Osteoblast (primary cell): ENCODE measurements around the gene OMG. TPM values are rescaled to one million over a fixed set of nuclear protein-coding genes. Genes with fewer than 3 reads are reported as not detected.
A peak's percentile ranks its signal among the peaks of the same experiment; 100 is the strongest.
"Not testable (repeated sequence)": the region's sequence is repeated elsewhere in the genome, so short reads cannot be mapped to it uniquely, and the experiment has no call there.

Experiments
- DNase-seq: peaks from one replicate; pipeline ENCODE4 v3.0.0; 2011; ENCODE audit warnings: low spot score, mixed read lengths; ENCODE audit not compliant: insufficient read length; ENCODE audit errors: missing footprints
- H2AFZ ChIP-seq: 2 replicates; pipeline ENCODE4 v1.6.0; 2011; ENCODE audit warnings: mild to moderate bottlenecking, low read length
- H3K27ac ChIP-seq: 2 replicates; pipeline ENCODE4 v1.5.1; 2011; ENCODE audit warnings: mild to moderate bottlenecking, low read depth, low read length, moderate library complexity
- H3K27me3 ChIP-seq: 2 replicates; pipeline ENCODE4 v1.6.0; 2012; ENCODE audit warnings: mild to moderate bottlenecking, control low read depth, inconsistent platforms, low read length, moderate library complexity; ENCODE audit not compliant: insufficient read depth
- H3K36me3 ChIP-seq: 2 replicates; pipeline ENCODE4 v1.5.1; 2011; ENCODE audit warnings: mild to moderate bottlenecking, low read length, control low read depth, moderate library complexity; ENCODE audit not compliant: insufficient read depth
- H3K4me1 ChIP-seq: 2 replicates; pipeline ENCODE4 v1.5.1; 2011; ENCODE audit warnings: mild to moderate bottlenecking, low read length, control low read depth, moderate library complexity; ENCODE audit not compliant: insufficient read depth
- H3K4me2 ChIP-seq: 2 replicates; pipeline ENCODE4 v1.6.0; 2011; ENCODE audit warnings: mild to moderate bottlenecking, low read length; ENCODE audit not compliant: insufficient read depth
- H3K4me3 ChIP-seq: fragments of 200-600 bp; sonication (generic); 3 replicates; pipeline ENCODE4 v1.5.1; 2012; ENCODE audit warnings: mild to moderate bottlenecking, low read length, inconsistent platforms; ENCODE audit not compliant: insufficient read depth
- H3K79me2 ChIP-seq: 2 replicates; pipeline ENCODE4 v1.6.0; 2012; ENCODE audit warnings: mild to moderate bottlenecking, low read length, control low read depth, inconsistent platforms; ENCODE audit not compliant: insufficient read depth
- H3K9me3 ChIP-seq: 2 replicates; pipeline ENCODE4 v1.5.1; 2011; ENCODE audit warnings: low read depth, low read length, control low read depth
- H4K20me1 ChIP-seq: 2 replicates; pipeline ENCODE4 v1.6.0; 2012; ENCODE audit warnings: mild to moderate bottlenecking, low read length, control low read depth; ENCODE audit not compliant: insufficient read depth
- total RNA-seq: library from RNA; depleted of rRNA; stranded (reverse); fragments of >200 nt; gene quantifications from 2 replicates; pipeline ENCODE4 v1.2.3, GENCODE V29; 2012
- TF ChIP-seq, protein P1 (sequence below): IDR thresholded peaks from 2 replicates; pipeline ENCODE4 v1.5.1; 2011; ENCODE audit warnings: mild to moderate bottlenecking, low read depth, low read length, moderate library complexity; ENCODE audit errors: extremely low read depth

OMG gene
- total RNA-seq, 1 donor: 0.72 TPM

DNA sequence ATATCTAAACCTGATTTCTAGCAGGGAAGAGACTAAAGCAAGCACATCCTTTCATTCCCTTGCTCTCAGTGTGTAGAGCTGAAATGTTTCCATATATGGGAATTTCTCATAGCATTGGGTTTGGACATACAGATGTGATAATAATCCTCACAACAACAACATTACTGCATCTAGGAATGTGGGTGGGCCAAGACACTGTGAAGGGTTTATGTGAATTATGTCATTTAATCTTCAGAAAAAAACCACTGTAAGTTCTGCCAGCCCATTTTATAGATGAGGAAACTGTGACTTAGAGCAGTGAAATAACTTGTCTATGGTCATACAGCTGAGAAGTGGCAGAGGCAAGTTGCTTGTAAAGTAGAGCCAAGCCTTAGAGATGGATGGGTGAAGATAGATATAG, 5.2 kb downstream of the OMG start:
- no peaks in the 10 kb centered on the region for H3K27me3 ChIP-seq
- no peak overlapping the region for H3K4me3 ChIP-seq
- no peaks in the 10 kb centered on the region for H3K9me3 ChIP-seq
- H3K27ac ChIP-seq: no peak overlapping the region
- TF ChIP-seq, protein P1, sequence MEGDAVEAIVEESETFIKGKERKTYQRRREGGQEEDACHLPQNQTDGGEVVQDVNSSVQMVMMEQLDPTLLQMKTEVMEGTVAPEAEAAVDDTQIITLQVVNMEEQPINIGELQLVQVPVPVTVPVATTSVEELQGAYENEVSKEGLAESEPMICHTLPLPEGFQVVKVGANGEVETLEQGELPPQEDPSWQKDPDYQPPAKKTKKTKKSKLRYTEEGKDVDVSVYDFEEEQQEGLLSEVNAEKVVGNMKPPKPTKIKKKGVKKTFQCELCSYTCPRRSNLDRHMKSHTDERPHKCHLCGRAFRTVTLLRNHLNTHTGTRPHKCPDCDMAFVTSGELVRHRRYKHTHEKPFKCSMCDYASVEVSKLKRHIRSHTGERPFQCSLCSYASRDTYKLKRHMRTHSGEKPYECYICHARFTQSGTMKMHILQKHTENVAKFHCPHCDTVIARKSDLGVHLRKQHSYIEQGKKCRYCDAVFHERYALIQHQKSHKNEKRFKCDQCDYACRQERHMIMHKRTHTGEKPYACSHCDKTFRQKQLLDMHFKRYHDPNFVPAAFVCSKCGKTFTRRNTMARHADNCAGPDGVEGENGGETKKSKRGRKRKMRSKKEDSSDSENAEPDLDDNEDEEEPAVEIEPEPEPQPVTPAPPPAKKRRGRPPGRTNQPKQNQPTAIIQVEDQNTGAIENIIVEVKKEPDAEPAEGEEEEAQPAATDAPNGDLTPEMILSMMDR: no peak
- DNase-seq: no peak
- H3K4me1 ChIP-seq: peaks cover 5% of the 10 kb centered on the region
- no peak overlapping the region for H3K4me2 ChIP-seq
- H3K79me2 ChIP-seq: peaks cover 6% of the 10 kb centered on the region
- H3K36me3 ChIP-seq: no peaks in the 10 kb centered on the region
- no peaks in the 10 kb centered on the region for H4K20me1 ChIP-seq
- no peak overlapping the region for H2AFZ ChIP-seq

DNA sequence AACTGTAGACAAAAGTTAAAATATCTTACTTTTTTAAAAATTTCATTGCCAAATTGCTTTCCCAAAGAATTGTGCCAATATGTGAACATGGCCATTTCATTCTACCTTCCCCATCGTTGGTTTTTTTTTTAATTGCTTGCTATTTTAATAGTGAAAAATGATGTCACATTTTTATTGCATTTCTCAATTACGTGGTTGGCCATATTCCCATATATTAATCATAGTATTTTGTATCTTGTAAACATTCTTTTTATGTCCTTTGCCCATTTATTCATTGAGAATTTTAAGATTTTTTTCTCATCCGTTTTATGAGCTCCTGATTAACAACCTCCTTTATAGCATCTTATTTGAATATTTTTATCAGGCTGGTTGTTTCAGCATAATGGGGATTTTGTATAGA, 7.2 kb downstream of the OMG start:
- TF ChIP-seq, protein P1: no peak

DNA sequence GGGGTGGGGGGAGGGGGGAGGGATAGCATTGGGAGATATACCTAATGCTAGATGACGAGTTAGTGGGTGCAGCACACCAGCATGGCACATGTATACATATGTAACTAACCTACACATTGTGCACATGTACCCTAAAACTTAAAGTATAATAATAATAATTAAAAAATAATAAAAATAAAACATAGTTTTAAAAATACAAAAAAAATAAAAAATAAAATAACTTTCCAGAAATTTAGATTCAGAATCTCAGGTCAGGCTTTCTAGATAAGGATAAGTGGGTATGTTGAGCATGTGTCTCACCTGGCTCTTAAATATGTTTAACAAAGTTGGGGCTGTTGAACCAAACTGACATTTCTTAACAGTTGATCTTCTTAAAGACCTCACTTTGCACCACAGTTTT, 9.1 kb downstream of the OMG start:
- not testable (repeated sequence) for H3K27me3 ChIP-seq, H3K9me3 ChIP-seq, DNase-seq, H3K27ac ChIP-seq, H3K4me2 ChIP-seq, H3K4me3 ChIP-seq, H3K79me2 ChIP-seq, H4K20me1 ChIP-seq, H3K36me3 ChIP-seq, H3K4me1 ChIP-seq, H2AFZ ChIP-seq

More for the DNA sequence above, 7.2 kb downstream of the OMG start:
- Histone ChIP-seq H3K9me3 (no peaks in the 10 kb centered on the region), H3K4me1 (peaks cover 5% of the 10 kb centered on the region), H3K36me3 (no peaks in the 10 kb centered on the region), H3K27me3 (no peaks in the 10 kb centered on the region), H3K4me3 (no peak overlapping the region), H3K27ac (peak overlapping the region; percentile 47), H2AFZ (no peak overlapping the region), H3K4me2 (no peak overlapping the region), H4K20me1 (no peaks in the 10 kb centered on the region), H3K79me2 (peaks cover 3% of the 10 kb centered on the region)
- no peak for DNase-seq

GRCh38 chr17:31286587-31286986, 10.5 kb downstream of the OMG start:
- H3K27me3 ChIP-seq: no peaks in the 10 kb centered on the region
- H4K20me1 ChIP-seq: no peaks in the 10 kb centered on the region
- no peak for DNase-seq
- no peak overlapping the region for H2AFZ ChIP-seq
- no peak overlapping the region for H3K4me2 ChIP-seq
- H3K4me1 ChIP-seq: peaks cover 5% of the 10 kb centered on the region
- H3K79me2 ChIP-seq: peaks cover 3% of the 10 kb centered on the region
- TF ChIP-seq, protein P1: peak; percentile 14
- no peaks in the 10 kb centered on the region for H3K9me3 ChIP-seq
- H3K36me3 ChIP-seq: no peaks in the 10 kb centered on the region
- H3K4me3 ChIP-seq: no peak overlapping the region
- no peak overlapping the region for H3K27ac ChIP-seq
